Keratinocyte (primary cell): ENCODE results near the gene RNASEH1. TPM values are rescaled to one million over a fixed set of nuclear protein-coding genes. Genes with fewer than 3 reads are reported as not detected.

Experiments used
- DNase-seq: peaks from one replicate; pipeline ENCODE4 v3.0.0-alpha.2; 2011; ENCODE audit warnings: low read depth, missing footprints, low spot score
- FAIRE-seq: peaks from 2 replicates; lab custom pipeline; 2011; peaks lifted over from hg19 to GRCh38; lab: Jason Lieb, UNC
- H2AFZ ChIP-seq: 2 replicates; pipeline ENCODE4 v1.6.0; 2012; ENCODE audit warnings: low read length, control low read depth, inconsistent platforms; ENCODE audit not compliant: control insufficient read depth
- H3K27ac ChIP-seq: 2 replicates; pipeline ENCODE4 v1.5.1; 2011; ENCODE audit warnings: low read length; ENCODE audit not compliant: control insufficient read depth, insufficient read depth
- H3K27me3 ChIP-seq: 3 replicates; pipeline ENCODE4 v1.6.0; 2011; ENCODE audit warnings: low read length; ENCODE audit not compliant: control insufficient read depth, insufficient read depth; ENCODE audit errors: extremely low read depth
- H3K36me3 ChIP-seq, 2 experiments: 2 replicates in 1 of 2; 3 replicates in 1 of 2; pipeline ENCODE4 v1.5.1; 2011; ENCODE audit warnings: low read length in 2 of 2, mild to moderate bottlenecking in 1 of 2; ENCODE audit not compliant: control insufficient read depth in 2 of 2, insufficient read depth in 2 of 2; ENCODE audit errors: extremely low read depth in 1 of 2
- H3K4me1 ChIP-seq: 3 replicates; pipeline ENCODE4 v1.5.1; 2011; ENCODE audit warnings: low read length; ENCODE audit not compliant: control insufficient read depth, insufficient read depth; ENCODE audit errors: extremely low read depth
- H3K4me2 ChIP-seq: 3 replicates; pipeline ENCODE4 v1.6.0; 2011; ENCODE audit warnings: low read depth, low read length; ENCODE audit not compliant: control insufficient read depth, insufficient read depth; ENCODE audit errors: extremely low read depth
- H3K4me3 ChIP-seq, 3 experiments: fragments of 200-600 bp in 1 of 3; sonication (generic) in 1 of 3; 2 replicates in 2 of 3; 3 replicates in 1 of 3; pipeline ENCODE4 v1.5.1; 2011 to 2016; ENCODE audit warnings: low read length in 3 of 3, mild to moderate bottlenecking in 3 of 3, control low read depth in 2 of 3, inconsistent platforms in 1 of 3, low read depth in 1 of 3, mixed read lengths in 1 of 3, mixed run types in 1 of 3, moderate library complexity in 1 of 3; ENCODE audit not compliant: control insufficient read depth in 2 of 3, insufficient read depth in 2 of 3; ENCODE audit errors: extremely low read depth in 1 of 3
- H3K79me2 ChIP-seq: 2 replicates; pipeline ENCODE4 v1.6.0; 2012; ENCODE audit warnings: low read length; ENCODE audit not compliant: control insufficient read depth, insufficient read depth
- H3K9ac ChIP-seq: 3 replicates; pipeline ENCODE4 v1.6.0; 2011; ENCODE audit warnings: low read length; ENCODE audit not compliant: control insufficient read depth, insufficient read depth; ENCODE audit errors: extremely low read depth
- H3K9me1 ChIP-seq: 3 replicates; pipeline ENCODE4 v1.6.0; 2011; ENCODE audit warnings: low read length; ENCODE audit not compliant: control insufficient read depth, insufficient read depth; ENCODE audit errors: extremely low read depth
- H3K9me3 ChIP-seq: 2 replicates; pipeline ENCODE4 v1.5.1; 2012; ENCODE audit warnings: low read depth, low read length; ENCODE audit not compliant: control insufficient read depth
- H4K20me1 ChIP-seq: 3 replicates; pipeline ENCODE4 v1.6.0; 2011; ENCODE audit warnings: low read length; ENCODE audit not compliant: control insufficient read depth, insufficient read depth; ENCODE audit errors: extremely low read depth
- EZH2 ChIP-seq: IDR thresholded peaks from one replicate; pipeline ENCODE4 v1.6.1; 2012; ENCODE audit warnings: inconsistent platforms, mild to moderate bottlenecking, low read length, moderate library complexity
- dilution Hi-C: fragments of 300-500 bp; cut with MboI; formaldehyde crosslinking; loops from one replicate; pipeline ENCODE4 v1.7.0; 2020; ENCODE audit warnings: low sequenced_read_pairs; ENCODE audit not compliant: extremely low pct_ligation_motif_present
- polyA plus RNA-seq, 5 experiments: library from polyadenylated mRNA; depleted of rRNA in 3 of 5; stranded (reverse) in 3 of 5; stranded (forward) in 1 of 5; unstranded in 1 of 5; fragments of >200 nt; gene quantifications; 1 replicate in 1 of 5; 2 replicates in 3 of 5; 3 replicates in 1 of 5; pipeline versions ENCODE4 v1.2.1 to v1.2.3, GENCODE V29; 2011 to 2012; ENCODE audit warnings: missing spikeins in 2 of 5, low read depth in 1 of 5, low replicate concordance in 1 of 5
- TF ChIP-seq, protein P1 (sequence below), 3 experiments: IDR thresholded peaks in 1 of 3; conservative IDR thresholded peaks in 1 of 3; optimal IDR thresholded peaks in 1 of 3; 2 replicates in 2 of 3; 3 replicates in 1 of 3; pipeline versions ENCODE3 to v1.5.1; 2011; ENCODE audit warnings: low read length in 3 of 3, mild to moderate bottlenecking in 3 of 3, moderate library complexity in 2 of 3, control low read depth in 1 of 3, inconsistent platforms in 1 of 3; ENCODE audit not compliant: insufficient read depth in 2 of 3; ENCODE audit errors: extremely low read depth in 1 of 3

Gene RNASEH1
- polyA plus RNA-seq, 1 donor (not counting 4 experiments of a cell fraction or from before 2014, with no cell fraction given): 15.3 TPM

- peak overlapping the region; percentile 94 for H3K4me2 ChIP-seq
- H3K27me3 ChIP-seq: no peaks in the 10 kb centered on the region
- dilution Hi-C loops: no loop called here
- no peak for DNase-seq
- peaks cover 12% of the 10 kb centered on the region for H3K79me2 ChIP-seq
- no peak overlapping the region for H3K9ac ChIP-seq
- no peak overlapping the region for H2AFZ ChIP-seq
- H3K36me3 ChIP-seq: peaks cover 0 to 2% of the 10 kb centered on the region in 2 experiments
- no peaks in the 10 kb centered on the region for H4K20me1 ChIP-seq
- no peaks in the 10 kb centered on the region for H3K9me1 ChIP-seq
- TF ChIP-seq, protein P1, sequence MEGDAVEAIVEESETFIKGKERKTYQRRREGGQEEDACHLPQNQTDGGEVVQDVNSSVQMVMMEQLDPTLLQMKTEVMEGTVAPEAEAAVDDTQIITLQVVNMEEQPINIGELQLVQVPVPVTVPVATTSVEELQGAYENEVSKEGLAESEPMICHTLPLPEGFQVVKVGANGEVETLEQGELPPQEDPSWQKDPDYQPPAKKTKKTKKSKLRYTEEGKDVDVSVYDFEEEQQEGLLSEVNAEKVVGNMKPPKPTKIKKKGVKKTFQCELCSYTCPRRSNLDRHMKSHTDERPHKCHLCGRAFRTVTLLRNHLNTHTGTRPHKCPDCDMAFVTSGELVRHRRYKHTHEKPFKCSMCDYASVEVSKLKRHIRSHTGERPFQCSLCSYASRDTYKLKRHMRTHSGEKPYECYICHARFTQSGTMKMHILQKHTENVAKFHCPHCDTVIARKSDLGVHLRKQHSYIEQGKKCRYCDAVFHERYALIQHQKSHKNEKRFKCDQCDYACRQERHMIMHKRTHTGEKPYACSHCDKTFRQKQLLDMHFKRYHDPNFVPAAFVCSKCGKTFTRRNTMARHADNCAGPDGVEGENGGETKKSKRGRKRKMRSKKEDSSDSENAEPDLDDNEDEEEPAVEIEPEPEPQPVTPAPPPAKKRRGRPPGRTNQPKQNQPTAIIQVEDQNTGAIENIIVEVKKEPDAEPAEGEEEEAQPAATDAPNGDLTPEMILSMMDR (optimal IDR thresholded peaks at IDR 0.05 in 1 of 3, IDR thresholded peaks at IDR 0.05 in 1 of 3, conservative IDR thresholded peaks at IDR 0.05 in 1 of 3; ENCODE audit: extremely low read depth in 1 of 3, insufficient read depth in 2 of 3, low read length in 3 of 3): no peak
- TF ChIP-seq EZH2: no peak
- H3K27ac ChIP-seq: no peak overlapping the region
- H3K4me1 ChIP-seq: peaks cover 15% of the 10 kb centered on the region
- H3K9me3 ChIP-seq: no peaks in the 10 kb centered on the region
- H3K4me3 ChIP-seq: no peak overlapping the region
- no peak for FAIRE-seq
Observed at GRCh38 chr2:3520591-3520990, 37.5 kb downstream of the RNASEH1 start.

GRCh38 chr2:3519255-3520205 lies 38.6 kb downstream of the RNASEH1 start, which contains the start of gene ADI1:
Gene ADI1, minus strand, starts transcription at chr2:3519531. Its CDS starts 44 bp downstream, at chr2:3519487.
- Histone ChIP-seq H4K20me1 (no peaks in the 10 kb centered on the region), H3K4me3 (peak within 1 kb of the TSS; percentile 76 to 97 (median 87)), H3K4me2 (peak within 1 kb of the TSS; percentile 94), H3K27ac (peak within 1 kb of the TSS; percentile 70), H2AFZ (peak within 1 kb of the TSS; percentile 89), H3K9me3 (no peaks in the 10 kb centered on the region), H3K4me1 (peaks cover 15% of the 10 kb centered on the region), H3K27me3 (no peaks in the 10 kb centered on the region), H3K36me3 (peaks cover 0 to 2% of the 10 kb centered on the region in 2 experiments), H3K79me2 (peaks cover 12% of the 10 kb centered on the region), H3K9me1 (no peaks in the 10 kb centered on the region), H3K9ac (peak within 1 kb of the TSS; percentile 84)
- peak; percentile 23 for DNase-seq
- dilution Hi-C loops: no loop called here
- no peak for FAIRE-seq
- no peak for TF ChIP-seq EZH2
- TF ChIP-seq, protein P1 (optimal IDR thresholded peaks at IDR 0.05 in 1 of 3, IDR thresholded peaks at IDR 0.05 in 1 of 3, conservative IDR thresholded peaks at IDR 0.05 in 1 of 3; ENCODE audit: extremely low read depth in 1 of 3, insufficient read depth in 2 of 3, low read length in 3 of 3): no peak
